ENCODE data around the gene HORMAD2.

DNA sequence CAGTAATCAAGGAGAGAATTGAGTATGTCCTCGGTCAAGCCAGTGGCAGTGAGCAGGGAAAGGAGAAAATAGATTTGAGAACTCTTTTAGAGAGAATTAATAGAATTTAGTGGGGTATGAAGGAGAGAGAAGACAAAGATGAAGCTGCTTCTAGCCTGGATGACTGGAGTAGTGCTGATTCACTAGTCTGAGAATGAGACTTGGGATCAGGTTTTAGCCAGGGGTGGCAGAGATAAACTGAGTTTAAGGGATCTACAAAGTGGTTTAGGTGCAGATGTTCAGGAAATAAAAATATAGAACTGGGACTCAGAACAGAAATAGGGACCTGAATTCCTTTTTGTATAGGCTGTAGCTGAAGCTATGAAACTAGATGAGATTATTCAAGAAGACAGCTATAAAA lies 17.6 kb downstream of the HORMAD2 start:
- TF ChIP-seq, protein P1, sequence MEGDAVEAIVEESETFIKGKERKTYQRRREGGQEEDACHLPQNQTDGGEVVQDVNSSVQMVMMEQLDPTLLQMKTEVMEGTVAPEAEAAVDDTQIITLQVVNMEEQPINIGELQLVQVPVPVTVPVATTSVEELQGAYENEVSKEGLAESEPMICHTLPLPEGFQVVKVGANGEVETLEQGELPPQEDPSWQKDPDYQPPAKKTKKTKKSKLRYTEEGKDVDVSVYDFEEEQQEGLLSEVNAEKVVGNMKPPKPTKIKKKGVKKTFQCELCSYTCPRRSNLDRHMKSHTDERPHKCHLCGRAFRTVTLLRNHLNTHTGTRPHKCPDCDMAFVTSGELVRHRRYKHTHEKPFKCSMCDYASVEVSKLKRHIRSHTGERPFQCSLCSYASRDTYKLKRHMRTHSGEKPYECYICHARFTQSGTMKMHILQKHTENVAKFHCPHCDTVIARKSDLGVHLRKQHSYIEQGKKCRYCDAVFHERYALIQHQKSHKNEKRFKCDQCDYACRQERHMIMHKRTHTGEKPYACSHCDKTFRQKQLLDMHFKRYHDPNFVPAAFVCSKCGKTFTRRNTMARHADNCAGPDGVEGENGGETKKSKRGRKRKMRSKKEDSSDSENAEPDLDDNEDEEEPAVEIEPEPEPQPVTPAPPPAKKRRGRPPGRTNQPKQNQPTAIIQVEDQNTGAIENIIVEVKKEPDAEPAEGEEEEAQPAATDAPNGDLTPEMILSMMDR (conservative IDR thresholded peaks at IDR 0.05; ENCODE audit: low read depth, low read length), result no peak
- TF ChIP-seq EZH2 (IDR thresholded peaks at IDR 0.05; ENCODE audit: low read length, unreplicated experiment) (no peak), EZH2phosphoT487 (IDR thresholded peaks at IDR 0.05; ENCODE audit: borderline replicate concordance, low read length) (no peak)

Measured in PC-3 (cell line).